ENCODE data around the gene SNTG2.

Gene SNTG2

DNA sequence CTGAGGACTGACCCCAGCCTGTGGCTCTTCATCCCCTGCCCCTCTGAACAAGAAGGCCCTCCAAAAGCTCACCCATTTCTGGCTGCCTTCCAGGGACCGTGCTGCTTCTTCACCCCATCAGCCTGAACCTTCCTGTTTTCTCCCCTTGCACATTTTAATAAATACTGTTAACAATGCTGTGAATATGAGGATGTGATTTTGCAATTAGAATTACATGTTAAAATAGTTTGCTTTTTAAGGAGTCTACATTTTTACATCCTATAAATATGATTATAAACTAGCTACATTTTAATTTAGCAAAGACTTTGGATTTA, 4.0 kb downstream of the SNTG2 start:
- DNase-seq, result no peak

DNA sequence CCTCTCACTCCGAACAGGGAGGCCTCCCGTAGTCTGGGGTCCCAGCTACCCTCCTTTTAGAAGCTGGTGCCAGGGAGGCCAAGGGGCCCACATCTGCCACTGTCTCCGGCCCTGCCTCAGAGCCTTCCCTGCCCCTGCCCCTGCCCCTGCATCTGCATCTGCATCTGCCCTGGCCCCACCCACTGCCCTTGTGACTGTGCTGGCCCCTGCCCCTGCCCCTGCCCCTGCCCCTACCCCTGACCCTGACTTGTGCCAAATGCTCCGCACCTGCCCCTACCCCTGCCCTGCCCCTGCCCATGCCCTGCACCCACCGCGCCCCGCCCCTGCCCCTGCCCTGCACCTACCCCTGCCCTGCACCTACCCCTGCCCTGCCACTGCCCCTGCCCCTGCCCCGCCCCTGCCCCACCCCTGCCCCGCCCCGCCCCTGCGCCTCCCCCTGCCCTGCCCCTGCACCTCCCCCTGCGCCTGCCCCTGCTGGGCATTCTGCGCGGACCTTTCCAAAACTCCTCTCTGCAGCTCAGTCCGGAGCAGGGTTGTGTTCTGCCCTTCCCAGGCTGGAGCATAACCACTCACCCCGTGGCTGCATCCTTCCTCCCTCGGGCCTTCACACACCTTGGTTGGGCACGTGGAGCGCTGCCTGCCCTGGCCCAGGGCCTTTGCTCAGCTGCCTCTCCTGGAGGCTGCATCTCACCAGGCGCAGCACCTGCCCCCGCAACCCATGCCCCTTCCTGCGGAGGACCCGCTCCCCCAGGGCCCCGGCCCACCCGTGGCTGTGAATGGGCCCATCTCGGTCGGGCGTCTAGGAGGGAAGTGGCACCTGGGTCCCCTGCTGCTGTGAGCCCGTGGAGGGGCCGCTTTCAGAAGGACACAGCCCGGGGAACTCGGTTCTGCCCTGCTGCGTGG, 5.4 kb downstream of the SNTG2 start:
- DNase-seq, result no peak

DNA sequence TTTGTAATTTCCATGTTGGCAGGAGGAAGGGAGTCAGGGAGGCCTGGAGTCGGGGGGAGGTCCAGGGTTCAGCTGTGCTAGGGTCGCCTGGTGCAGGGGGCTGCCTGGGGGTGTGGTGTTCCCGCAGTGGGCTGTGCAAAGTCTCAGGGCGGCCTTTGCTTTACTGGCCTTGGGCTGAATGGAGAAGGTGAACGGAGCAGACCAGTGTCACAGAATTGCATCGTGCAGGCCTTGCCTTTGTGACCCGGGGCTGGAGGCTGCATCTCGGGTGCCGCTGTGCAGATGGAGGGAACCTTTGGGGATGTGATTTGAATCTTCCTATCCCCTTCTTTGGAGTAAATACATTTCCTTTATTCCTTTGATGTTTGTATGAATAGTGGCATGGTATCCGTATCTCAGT, 8.8 kb downstream of the SNTG2 start:
- no peak for DNase-seq

DNA sequence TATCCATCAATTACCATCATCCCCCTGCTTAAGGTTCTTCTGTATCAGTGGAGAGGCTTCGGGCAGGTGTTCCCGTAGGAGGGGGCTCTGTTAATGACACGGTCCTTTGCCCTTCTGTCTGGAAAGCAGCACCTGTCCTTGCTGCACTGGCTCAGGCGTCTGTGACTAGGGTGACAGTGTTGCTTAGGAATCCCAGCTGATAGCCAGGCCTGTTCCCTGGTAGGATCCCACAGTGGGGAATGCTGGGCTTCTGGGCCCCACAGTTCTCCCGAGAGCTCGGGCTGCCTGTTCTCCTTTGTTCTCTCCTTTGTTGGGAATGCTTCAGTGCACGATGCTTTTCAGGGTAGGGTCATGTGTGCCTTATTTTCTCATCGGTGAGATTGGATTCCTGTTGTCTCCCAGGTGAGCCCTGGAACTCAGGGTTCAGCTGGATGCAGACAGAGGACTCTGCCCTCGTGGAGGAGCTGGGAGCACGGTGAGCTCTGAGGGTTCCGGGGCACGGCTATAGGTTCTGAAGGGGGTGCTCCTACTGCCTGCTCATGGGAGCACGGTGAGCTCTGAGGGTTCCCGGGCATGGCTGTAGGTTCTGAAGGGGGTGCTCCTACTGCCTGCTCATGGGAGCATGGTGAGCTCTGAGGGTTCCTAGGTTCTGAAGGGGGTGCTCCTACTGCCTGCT, 9.6 kb downstream of the SNTG2 start:
- DNase-seq, result peak; percentile 55

DNA sequence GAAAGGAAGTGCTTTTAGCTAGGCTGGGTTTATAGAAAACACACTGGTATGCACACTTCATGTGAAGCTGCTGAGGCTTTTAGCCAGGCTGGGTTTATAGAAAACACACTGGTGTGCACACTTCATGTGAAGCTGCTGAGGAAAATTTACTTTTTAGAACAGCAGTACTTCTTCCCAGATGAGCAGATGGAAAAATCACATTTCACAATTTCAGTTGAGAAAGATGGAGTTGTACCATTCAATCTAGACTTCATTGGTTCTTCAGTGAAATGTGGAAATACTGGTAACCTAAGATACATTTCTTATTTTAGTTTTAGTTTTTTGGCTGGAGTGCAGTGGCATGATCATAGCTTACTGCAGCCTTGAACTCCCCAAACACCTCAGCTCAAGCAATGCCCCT, 11.1 kb downstream of the SNTG2 start:
- DNase-seq, result no peak

DNA sequence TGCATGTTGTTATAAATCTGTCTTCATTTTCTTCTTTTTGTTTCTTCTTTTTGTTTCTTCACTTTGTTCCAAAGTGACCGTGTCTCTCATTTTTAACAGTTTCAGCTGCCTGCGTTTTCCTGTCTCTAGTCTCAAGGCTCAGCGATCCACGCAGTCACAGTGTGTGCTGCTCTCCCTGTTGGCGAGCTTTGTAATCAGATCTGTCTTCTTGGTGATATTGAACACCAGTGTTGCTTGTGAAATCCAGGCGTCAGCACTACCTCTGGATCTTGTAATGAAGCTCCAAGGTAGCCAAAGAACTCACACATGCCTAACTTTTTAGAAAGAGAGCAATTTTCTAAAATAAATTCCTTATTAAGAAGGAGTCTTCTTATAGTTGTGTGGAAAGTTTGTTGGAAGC, 13.2 kb downstream of the SNTG2 start:
- DNase-seq, result no peak

DNA sequence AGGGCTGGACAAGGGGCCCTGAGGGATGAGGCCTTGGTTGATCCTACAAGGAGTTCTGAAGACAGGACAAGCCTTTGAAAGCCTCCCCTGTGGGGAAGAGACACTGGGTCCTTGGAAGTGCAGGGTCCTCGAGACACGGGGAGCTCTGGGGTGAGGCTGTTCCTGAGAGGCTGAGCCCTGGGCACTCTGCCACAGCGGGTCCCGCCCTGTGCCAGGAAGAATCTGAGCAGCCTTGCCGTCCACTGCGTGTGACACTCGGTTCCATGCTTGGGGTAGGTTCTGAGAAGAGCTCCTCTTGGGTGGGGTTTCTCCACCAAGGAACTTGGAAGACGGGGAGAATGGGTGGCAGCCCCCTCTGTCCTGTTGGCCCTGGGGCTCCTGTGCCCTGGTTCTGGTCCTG, 13.9 kb downstream of the SNTG2 start:
- no peak for DNase-seq

DNA sequence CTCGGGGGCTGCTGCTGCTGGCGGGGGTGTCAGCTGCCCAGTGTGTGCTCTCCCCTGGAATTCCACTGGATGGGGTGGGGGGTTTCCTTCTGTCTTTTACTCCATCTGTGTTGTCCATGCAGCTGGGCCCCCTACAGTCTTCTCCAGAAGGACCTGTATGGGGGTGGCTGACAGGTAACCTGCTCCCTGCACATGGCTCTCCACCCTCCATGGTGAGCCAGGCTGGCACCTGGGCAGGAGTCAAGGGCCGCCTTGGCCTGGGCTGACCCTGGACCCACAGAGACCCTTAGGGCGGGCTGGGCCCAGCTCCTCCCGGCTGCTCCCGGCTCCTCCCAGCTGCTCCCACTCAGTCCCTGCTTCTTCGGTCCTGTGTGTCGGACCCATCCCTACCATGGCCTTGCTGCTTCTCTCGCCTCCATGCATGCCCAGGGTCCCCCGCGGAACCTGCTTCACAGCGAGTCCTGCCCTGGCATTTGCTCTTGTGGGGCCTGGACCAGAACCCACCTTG, 15.0 kb downstream of the SNTG2 start:
- no peak for DNase-seq

DNA sequence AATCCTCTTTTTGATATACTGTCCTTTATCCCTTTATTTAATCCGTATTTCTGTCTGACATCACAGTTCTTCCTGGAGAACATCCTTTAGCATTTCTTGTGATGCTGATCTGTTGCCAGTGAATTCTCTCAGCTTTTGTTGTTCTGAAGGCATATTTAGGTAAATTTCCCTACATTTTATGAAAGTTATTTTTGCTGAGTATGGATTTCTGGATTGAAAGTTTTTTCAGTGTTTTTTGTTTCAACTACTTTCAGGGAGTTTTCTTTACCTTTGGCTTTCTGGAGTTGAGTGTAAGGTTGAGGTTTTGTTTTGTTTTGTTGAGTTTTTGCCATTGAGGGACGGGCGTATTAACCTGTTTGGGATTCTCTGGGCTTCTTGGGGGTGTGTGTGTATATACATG, 22.5 kb downstream of the SNTG2 start:
- DNase-seq, result no peak

DNA sequence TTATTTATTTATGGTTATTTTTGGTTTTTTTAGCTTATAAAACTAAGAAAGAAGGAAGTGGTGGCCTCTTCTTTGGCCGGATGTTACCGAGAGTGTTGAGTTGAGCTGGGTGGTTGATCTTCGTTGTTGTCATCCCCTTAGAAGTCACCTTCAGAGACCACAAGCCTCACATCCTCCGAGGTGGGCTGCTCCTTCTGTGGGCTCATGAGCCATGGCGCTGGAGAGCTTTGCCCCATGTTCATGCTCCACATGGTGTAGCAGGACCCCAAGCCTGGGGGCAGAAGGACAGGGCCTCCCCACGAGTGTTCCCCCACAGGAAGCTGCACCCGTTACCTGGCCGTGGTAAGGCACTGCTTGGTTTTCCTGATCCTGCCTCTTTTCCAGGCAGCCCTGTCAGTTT, 23.4 kb downstream of the SNTG2 start:
- DNase-seq, result no peak

DNA sequence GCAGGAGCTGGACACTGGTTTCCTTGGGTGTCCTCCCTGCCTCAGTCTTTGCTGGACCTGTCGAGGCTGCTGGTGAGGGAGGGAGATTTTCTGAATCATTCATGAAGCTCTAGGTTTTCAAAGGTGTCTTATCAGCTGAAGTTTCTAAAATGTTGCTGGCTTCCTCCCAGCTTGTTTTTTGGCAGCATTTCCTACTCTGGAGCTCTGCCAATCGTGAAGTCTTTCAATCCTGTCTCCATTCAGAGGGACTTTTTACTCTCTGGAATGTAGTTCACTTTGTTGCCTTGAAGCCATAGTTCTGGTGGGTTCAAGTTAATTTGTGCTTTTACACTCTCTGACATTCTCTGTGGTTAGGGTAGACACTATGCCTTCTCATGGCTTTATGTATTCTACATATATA, 23.9 kb downstream of the SNTG2 start:
- DNase-seq, result no peak

DNA sequence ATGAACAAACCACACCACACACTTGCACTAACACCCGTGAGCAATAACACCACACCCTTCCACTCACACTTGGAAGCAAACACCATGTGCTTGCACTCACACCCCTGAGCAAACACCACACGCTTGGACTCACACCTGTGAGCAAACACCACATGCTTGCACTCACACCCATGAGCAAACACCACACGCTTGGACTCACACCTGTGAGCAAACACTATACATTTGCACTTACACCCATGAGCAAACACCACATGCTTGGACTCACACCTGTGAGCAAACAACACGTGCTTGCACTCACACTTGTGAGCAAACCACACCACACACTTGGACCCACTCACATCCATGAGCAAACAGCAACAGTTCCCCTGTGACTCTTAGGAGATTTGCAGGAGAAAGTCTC, 24.4 kb downstream of the SNTG2 start:
- no peak for DNase-seq

DNA sequence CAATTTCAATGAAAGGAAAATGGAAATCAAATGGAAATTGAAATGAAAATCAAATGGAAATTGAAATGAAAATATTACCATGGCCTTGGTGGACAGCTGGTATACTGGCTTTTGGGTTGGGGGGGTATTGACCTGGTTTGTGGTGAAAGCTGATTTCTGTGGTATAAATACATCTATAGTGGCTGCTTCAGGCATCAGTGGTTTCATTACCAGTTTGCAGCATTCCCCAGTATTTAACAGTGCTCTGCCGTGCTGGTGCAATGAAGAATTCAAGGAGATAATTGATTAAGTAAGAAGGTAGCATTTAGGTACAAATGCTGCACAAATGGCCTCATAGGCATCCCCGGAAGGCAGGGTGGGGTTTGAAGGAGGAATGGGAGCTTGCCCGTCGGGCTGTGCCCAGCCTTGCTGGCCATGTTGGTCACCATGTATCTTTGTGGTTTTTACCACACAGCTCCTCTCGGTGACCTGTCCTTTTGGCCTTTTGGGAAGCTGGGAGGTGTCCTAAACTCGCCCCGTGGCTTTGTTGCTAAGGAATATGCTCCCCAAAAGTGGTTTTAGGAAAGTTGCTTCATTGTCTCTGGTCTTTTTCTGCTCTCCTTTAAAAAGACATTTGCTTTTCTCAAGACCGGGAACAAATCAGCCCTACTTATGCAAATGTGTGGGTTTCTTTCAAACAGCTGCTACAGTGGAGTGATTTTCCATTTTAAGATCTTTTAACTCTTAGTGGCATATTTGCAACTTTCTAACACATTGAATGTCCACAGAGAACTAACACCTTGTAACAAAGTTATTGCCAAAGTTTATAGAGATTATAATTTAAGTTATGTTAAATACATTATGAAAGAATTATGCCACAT, 28.6 kb downstream of the SNTG2 start:
- DNase-seq, result no peak

DNA sequence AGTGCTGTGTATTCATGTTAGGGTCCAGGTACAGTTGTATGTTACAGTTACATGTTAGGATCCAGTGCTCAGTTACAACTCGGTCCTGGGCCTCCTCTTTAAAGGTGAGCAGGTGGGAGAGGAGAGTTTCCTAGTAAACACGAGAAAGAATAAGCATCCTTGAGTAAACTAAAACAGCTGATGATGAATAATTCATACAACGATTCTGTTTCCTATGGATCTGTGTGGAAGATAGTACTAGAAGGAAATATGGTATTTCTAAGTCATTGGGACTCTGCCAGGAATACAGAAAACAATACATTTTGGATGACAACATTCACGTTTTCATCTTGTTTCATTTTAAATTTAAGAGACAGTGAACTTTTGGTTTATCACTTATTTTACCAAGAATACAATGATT, 29.5 kb downstream of the SNTG2 start:
- DNase-seq, result no peak

DNA sequence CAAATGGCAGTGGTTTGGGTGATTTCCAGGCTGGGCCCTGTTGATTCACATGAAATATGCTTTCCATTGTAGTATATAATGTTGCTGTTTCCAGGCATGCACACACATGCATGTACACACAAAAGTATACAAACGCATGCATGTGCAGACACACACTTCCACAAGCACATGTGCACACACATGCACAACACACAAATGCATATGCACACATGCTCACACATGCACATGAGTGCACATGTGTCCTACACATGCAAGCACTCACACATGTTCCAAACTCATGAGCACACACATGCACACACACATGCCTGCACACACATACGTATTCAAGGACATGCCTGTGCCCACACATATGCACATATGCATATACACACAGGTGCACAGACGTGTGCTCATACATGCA, 30.6 kb downstream of the SNTG2 start:
- DNase-seq, result no peak

DNA sequence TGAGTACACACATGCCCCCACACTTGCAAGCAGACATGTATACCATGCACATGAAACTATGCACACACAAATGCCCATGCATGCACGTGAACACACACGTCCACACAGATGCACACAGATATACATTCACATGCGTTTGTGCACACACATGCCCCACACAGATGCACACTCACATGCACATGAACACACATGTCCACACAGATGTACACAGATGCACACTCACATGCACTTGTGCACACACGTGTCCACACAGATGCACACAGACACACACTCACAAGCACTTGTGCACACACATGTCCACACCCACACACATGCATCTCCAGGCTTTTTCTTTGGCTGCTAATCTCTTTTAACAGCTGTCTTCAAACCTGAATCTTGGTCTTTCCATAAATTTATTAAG, 31.1 kb downstream of the SNTG2 start:
- no peak for DNase-seq

DNA sequence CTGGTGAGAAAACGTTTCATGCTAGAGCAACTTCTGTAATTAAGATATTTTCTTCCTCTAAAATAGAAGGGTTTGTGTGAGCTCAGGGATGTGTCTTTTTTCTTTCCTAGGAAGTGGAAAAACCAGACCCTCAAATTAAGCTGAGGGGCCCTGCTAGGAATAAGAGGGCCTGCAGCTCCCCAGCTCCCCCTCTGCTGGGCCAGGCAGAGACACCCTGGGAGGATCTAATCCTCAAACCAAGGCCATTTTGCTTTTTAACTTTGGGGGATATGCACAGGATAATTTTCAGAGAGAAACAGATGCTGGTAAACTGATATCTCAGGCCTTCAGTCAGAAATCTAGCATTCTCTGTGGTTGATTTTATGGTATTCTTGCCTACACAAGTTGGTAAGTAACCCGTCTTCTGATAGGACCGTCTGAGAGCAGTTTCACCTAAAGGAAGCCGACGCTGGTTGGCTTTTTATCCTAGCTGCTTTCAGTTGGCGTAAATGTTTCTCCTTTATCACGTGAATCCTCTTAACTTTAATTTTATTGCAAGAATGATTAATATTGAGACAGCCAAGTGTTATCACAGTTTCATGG, 34.8 kb downstream of the SNTG2 start:
- DNase-seq, result no peak

DNA sequence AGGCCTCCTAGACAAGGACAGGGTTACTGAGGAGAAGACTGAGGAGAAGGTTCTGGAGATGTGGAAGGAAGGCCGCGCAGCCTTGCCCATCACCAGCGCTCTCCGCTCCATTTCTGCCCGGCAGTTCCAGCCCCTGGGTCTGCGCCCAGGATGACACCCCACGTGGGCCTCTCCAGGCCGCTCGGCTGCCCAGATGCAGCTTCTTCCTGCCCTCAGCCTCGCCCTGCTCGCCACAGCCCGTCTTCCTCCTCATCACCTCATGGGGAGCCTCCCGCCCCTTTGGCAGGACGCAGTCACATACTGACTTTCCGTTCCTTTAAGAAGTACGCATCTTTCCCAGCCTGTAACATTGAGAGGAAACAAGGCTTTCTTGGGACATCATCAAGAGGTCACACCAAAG, 37.1 kb downstream of the SNTG2 start:
- DNase-seq, result no peak

DNA sequence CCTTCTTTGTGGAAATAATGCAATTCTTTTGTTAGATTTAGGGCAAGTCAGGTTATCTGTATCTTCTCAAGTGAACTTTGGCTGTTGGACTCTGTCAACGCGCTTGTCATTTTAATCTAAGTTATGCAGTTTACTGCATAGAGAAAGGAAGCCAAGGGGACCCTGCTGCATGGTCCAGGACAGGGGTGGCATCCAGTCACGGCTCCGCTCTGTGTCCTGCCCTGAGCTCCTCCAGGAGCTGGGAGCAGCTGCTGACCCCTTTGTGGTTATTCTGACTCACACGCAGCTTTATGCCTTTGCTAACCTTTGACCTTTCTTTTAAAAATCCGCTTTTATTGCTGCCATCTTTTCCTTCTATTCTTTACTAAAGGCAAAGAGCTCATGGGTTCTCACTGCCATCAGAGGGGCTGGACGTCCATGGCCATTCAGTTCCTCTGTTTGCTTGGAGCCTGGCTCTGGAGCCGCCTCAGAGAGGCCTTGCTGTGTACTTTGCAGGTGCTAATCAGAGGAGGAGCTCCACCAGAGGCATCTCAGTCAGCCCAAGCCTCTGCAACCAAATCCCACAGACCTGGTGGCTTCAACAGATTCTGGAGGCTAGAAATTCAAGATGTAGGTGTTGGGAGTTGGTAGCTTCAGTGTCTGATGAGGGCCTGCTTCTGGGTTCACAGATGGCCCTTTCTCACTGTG, 39.3 kb downstream of the SNTG2 start:
- no peak for DNase-seq

DNA sequence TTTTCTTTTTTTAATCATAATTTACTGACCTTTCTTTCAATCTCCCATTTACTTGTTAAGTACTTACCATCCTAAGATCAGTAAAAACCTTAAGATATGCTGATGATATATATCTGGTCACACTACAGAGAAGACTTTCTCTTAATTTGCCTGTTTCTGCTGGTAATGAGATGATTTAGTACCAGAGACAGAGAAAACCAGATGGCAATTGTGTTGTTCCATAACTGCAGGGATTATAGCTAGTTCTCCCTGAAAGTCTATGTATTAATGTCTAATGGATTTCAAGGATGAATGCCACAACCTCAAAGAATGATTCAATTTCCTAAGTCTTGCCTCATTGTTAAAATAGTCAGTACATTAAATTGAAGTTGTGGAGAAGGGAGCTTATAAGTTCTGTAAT, 40.3 kb downstream of the SNTG2 start:
- no peak for DNase-seq

DNA sequence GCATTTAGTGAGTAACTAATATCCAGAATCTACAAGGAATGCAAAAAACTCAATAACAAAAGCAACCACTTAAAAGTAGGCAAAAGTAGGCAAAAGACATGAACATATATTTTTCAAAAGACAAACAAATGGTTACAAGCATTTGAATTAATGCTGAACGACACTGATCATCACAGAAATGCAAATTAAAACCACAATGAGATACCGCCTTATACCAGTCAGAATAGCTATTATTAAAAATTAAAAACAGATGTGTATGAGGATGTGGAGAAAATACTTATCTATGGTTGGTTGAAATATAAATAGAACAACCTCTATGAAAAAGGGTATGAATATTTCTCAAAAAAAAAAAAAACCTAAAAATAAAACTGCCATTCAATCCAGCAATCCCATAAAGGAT, 51.7 kb downstream of the SNTG2 start:
- DNase-seq, result no peak

DNA sequence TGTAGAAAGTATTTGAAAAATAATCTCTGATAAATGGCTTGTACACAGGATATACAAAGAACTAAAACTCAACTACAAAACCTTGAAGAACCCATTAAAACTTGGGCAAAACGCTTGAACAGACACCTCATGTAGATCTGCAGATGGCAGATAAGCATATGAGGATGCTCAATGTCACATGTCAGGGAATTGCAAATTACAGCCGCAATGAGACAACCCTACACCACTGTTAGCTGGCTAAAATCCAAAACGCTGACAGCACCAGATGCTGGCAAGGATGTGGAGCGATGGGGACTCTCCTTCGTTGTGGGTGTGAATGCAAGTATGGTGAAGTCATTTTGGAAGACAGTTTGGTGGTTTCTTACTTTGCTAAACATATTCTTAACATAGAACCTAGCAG, 53.7 kb downstream of the SNTG2 start:
- DNase-seq, result no peak
